IPS-18c (cell line): ENCODE results near the gene AGBL1.
"Not testable (repeated sequence)": the region's sequence is repeated elsewhere in the genome, so short reads cannot be mapped to it uniquely, and the experiment has no call there.

Source experiments
- H3K4me3 ChIP-seq: 2 replicates; pipeline ENCODE4 v1.7.0; 2013; ENCODE audit warnings: low read depth, mild to moderate bottlenecking, low read length, moderate library complexity; ENCODE audit not compliant: insufficient read depth
- H3K9me3 ChIP-seq: one replicate; pipeline ENCODE4 v1.6.1; 2013; ENCODE audit warnings: mild to moderate bottlenecking, low read length, moderate library complexity; ENCODE audit not compliant: control insufficient read depth, insufficient read depth

Gene AGBL1

DNA sequence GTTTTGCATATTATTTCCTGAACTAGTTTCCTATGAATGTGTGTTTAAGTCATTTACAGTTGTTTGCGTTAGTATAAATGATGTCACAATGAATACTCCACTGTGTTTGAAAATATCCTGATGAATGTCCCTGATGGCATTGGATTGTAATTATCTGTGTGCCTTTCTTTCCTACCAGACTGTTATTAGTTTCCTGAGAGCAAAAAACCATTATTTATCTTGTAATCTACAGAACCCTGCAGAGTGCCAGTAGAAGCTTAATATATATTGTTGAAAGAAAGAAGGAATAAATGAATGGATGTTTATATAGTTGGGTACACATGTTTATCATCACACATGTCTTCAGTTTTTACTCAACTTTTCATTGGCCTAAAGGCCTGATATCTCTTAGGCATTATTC lies 312.6 kb downstream of the AGBL1 start:
- Histone ChIP-seq H3K4me3 (no peak overlapping the region), H3K9me3 (no peaks in the 10 kb centered on the region)

DNA sequence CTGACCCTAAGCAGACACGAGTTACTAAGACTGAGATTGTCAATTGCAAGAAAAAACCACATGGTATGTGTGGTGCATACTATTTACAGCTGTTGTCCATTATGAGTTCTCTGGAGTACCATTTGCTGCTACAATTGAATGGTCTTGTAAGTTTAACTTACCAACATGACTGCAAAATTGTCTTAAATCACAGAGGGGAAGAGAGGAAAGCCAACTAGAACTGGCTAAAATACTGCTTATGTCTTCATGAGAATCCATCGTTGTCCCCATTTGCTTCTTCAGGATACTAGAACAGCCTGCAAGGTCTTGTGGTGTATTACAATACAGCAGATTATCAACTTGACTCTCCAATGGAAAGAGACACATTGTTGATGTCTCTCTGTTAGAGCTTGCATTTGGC lies 313.2 kb downstream of the AGBL1 start:
- Histone ChIP-seq H3K9me3 (no peaks in the 10 kb centered on the region), H3K4me3 (no peak overlapping the region)

DNA sequence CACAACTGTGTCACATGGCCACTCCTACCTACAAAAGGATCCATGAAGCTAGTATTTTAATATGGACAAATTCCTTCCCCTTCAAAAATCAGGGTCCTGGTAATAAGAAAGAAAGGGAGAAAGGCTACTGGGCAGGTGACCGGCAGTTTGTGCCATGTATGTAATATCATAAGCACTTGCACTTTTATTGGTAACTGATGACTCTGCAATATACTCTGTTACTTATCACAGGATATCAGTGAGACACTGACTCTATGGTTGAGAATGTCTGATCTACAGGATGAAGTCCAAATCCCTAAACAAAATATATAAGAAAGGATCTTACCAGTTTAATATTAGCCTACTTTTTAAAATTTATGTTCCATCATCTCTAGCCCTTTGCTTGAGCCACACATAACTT lies 315.2 kb downstream of the AGBL1 start:
- Histone ChIP-seq H3K9me3 (no peaks in the 10 kb centered on the region), H3K4me3 (no peak overlapping the region)

GRCh38 chr15:86399041-86399954 lies 319.6 kb downstream of the AGBL1 start:
- no peak overlapping the region for H3K4me3 ChIP-seq
- H3K9me3 ChIP-seq = no peaks in the 10 kb centered on the region

- no peaks in the 10 kb centered on the region for H3K9me3 ChIP-seq
- no peak overlapping the region for H3K4me3 ChIP-seq
Measured at GRCh38 chr15:86403221-86403620, 323.6 kb downstream of the AGBL1 start.

- Histone ChIP-seq H3K4me3 (no peak overlapping the region), H3K9me3 (no peaks in the 10 kb centered on the region)
Measured at GRCh38 chr15:86403914-86404583, 324.4 kb downstream of the AGBL1 start.

DNA sequence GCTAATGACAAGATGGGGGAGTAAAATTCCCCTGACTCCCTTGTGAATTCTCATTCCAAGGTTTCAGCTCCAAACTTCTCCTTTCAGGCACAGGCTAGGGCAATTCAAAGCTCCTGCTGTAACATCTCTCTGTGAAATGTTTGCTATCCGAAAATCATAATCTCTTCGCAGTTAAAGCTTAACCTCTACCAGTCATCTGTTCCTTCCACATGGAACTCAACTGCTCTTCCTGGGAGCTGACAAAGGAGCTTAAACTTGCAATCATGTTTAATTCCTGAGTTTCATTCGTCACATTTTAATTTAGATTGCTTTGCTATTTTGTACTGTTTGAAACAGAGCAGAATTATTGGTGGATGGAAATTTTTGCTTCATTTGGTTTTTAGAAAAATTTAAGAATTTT lies 328.6 kb downstream of the AGBL1 start:
- no peaks in the 10 kb centered on the region for H3K9me3 ChIP-seq
- no peak overlapping the region for H3K4me3 ChIP-seq

DNA sequence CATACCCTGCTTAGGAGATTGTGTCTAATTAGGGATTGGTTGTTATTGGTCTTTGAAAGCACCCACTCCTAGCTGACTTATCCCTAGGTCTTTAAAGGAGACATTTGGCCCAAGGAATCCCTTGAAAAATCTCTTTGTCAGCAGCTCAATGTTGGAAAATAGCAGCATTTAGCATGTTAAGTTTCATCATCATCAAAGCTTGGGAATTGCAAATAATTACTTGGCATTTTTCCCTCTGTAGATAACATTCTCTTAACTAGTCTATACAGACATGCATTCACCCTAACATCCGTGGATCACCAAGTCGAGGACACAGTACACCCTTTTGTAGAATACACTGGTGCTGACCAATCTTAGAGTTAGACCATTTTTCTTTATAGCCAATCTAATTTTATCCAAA lies 332.2 kb downstream of the AGBL1 start:
- Histone ChIP-seq H3K4me3 (no peak overlapping the region), H3K9me3 (no peaks in the 10 kb centered on the region)

DNA sequence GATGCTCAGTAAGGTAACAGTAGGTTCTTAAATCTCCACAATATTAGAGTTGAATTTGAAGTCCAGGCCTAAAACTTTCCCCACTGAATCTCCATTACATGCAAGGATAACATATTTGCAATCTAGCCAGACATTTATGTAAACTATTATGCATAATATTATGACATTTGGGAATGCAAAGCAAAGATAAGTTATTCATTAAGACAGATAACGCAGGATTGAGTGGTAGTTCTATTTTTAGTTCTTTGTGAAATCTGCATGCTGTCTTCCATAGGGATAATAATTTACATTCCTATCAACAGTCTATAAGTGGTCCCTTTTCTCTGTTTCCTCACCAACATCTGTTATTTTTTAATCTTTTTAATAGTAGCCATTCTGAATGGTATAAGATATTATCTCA lies 333.5 kb downstream of the AGBL1 start:
- H3K4me3 ChIP-seq = no peak overlapping the region
- H3K9me3 ChIP-seq = no peaks in the 10 kb centered on the region

- H3K9me3 ChIP-seq = no peaks in the 10 kb centered on the region
- no peak overlapping the region for H3K4me3 ChIP-seq
Measured at GRCh38 chr15:86425746-86426145, 346.1 kb downstream of the AGBL1 start.

GRCh38 chr15:86432861-86433260 lies 353.2 kb downstream of the AGBL1 start:
- Histone ChIP-seq H3K4me3 (no peak overlapping the region), H3K9me3 (no peaks in the 10 kb centered on the region)

DNA sequence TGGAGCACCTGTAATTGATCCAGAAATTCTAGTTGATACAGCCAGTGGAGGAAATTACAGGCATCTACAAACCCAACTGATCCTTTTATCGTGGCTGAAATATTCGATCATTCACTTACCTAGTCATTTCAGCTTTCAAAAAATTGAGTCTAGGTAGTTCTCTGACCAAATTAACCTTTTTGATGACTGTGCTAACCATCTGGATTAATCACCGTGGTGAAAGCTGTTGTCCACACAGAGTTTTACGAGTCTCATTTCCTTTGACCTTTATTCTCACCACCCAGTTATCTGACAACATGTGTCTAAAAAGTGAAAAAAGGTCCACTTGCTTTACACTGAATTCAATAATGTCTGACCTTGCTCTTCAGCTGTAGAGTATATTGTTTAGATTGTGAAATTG lies 354.3 kb downstream of the AGBL1 start:
- Histone ChIP-seq H3K9me3 (no peaks in the 10 kb centered on the region), H3K4me3 (no peak overlapping the region)

- no peaks in the 10 kb centered on the region for H3K9me3 ChIP-seq
- no peak overlapping the region for H3K4me3 ChIP-seq
Measured at GRCh38 chr15:86439614-86440013, 359.9 kb downstream of the AGBL1 start.

DNA sequence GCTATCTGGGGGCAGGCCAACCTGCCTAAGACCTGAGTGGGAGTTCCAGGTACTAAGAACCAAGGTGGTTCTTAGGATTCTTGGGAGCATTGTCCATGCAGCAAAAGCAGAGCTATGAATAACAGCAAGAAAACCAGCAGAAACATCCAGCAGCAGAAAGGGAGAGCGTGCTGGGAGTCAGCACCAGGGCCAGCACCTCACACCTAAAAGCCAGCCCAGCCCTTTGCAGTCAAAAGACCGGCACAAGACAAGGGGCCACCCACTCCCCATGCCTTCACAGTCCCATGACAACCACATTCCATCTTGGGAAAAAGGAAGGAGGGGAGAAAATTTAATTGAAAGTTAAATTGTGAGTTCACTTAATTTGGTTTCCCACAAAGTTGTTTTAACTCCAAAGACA lies 364.9 kb downstream of the AGBL1 start:
- Histone ChIP-seq H3K4me3 (no peak overlapping the region), H3K9me3 (peaks cover 2% of the 10 kb centered on the region)

GRCh38 chr15:86445579-86446252 lies 366.0 kb downstream of the AGBL1 start:
- Histone ChIP-seq H3K9me3 (peaks cover 2% of the 10 kb centered on the region), H3K4me3 (no peak overlapping the region)

GRCh38 chr15:86446253-86446640 lies 366.6 kb downstream of the AGBL1 start:
- Histone ChIP-seq H3K4me3 (no peak overlapping the region), H3K9me3 (peaks cover 2% of the 10 kb centered on the region)

- H3K9me3 ChIP-seq, H3K4me3 ChIP-seq: not testable (repeated sequence)
Measured at GRCh38 chr15:86465470-86466039, 385.9 kb downstream of the AGBL1 start.

- no peaks in the 10 kb centered on the region for H3K9me3 ChIP-seq
- H3K4me3 ChIP-seq = no peak overlapping the region
Measured at GRCh38 chr15:86481720-86482119, 402.0 kb downstream of the AGBL1 start.
